HEK293 (cell line): ENCODE measurements around the gene KCTD1.

Experiments
- CTCF ChIA-PET: fragments of 350-600 bp; formaldehyde crosslinking; extraction: SDS; loops from one replicate; lab custom pipeline; 2021; ENCODE audit warnings: antibody characterized with exemption; lab: Yijun Ruan, JAX
- POLR2A ChIA-PET: fragments of 300-600 bp; formaldehyde crosslinking; extraction: SDS; loops from one replicate; lab custom pipeline; 2020; ENCODE audit warnings: antibody characterized with exemption, inconsistent platforms; lab: Yijun Ruan, JAX
- H3K27ac ChIP-seq: fragments of 200-500 bp; sonication (Bioruptor generic); 2 replicates; pipeline ENCODE4 v1.5.1; 2014; ENCODE audit warnings: low read depth, low read length, control low read depth, inconsistent platforms; ENCODE audit errors: extremely low read depth
- H3K36me3 ChIP-seq, 2 experiments: fragments of 200-500 bp in 1 of 2; sonication (Bioruptor generic) in 1 of 2; 1 replicate in 1 of 2; 2 replicates in 1 of 2; pipeline ENCODE4 v1.5.1; 2014 to 2017; ENCODE audit warnings: inconsistent platforms in 2 of 2, low read length in 2 of 2; ENCODE audit not compliant: control insufficient read depth in 2 of 2, insufficient read depth in 1 of 2
- H3K4me1 ChIP-seq: fragments of 200-500 bp; sonication (Bioruptor generic); 2 replicates; pipeline ENCODE4 v1.5.1; 2014; ENCODE audit warnings: mild to moderate bottlenecking, low read length, inconsistent platforms; ENCODE audit not compliant: control insufficient read depth, insufficient read depth
- H3K4me3 ChIP-seq: 2 replicates; pipeline ENCODE4 v1.5.1; 2011; ENCODE audit warnings: low read depth, mild to moderate bottlenecking, control low read depth, low read length, moderate library complexity
- H3K9me3 ChIP-seq: fragments of 200-500 bp; sonication (Bioruptor generic); 2 replicates; pipeline ENCODE4 v1.5.1; 2014; ENCODE audit warnings: low read depth, low read length, inconsistent platforms; ENCODE audit not compliant: control insufficient read depth, insufficient read depth
- EGR2 ChIP-seq: fragments of 450-650 bp; formaldehyde crosslinking; IDR thresholded peaks from 2 replicates; pipeline ENCODE4 v1.5.1; 2016; ENCODE audit warnings: low read depth, missing biosample characterization, missing genetic modification characterization
- OVOL3 ChIP-seq: fragments of 450-650 bp; formaldehyde crosslinking; IDR thresholded peaks from 2 replicates; pipeline ENCODE4 v1.5.1; 2016; ENCODE audit warnings: missing biosample characterization, missing genetic modification characterization
- SALL2 ChIP-seq: fragments of 450-650 bp; formaldehyde crosslinking; IDR thresholded peaks from 2 replicates; pipeline ENCODE4 v1.5.0; 2017; ENCODE audit warnings: missing biosample characterization, mild to moderate bottlenecking, missing genetic modification characterization, borderline replicate concordance
- SCRT1 ChIP-seq: fragments of 450-650 bp; formaldehyde crosslinking; IDR thresholded peaks from 2 replicates; pipeline ENCODE4 v1.5.1; 2016; ENCODE audit warnings: missing biosample characterization, missing genetic modification characterization, borderline replicate concordance
- SETDB1 ChIP-seq: IDR thresholded peaks from one replicate; pipeline ENCODE4 v1.6.1; 2017; ENCODE audit warnings: mild to moderate bottlenecking, low read length, moderate library complexity, mixed read lengths; ENCODE audit not compliant: insufficient read length
- ZBTB6 ChIP-seq: fragments of 450-650 bp; formaldehyde crosslinking; IDR thresholded peaks from 2 replicates; pipeline ENCODE4 v1.5.1; 2017; ENCODE audit warnings: missing biosample characterization, missing genetic modification characterization
- ZFHX2 ChIP-seq: fragments of 450-650 bp; formaldehyde crosslinking; conservative IDR thresholded peaks from 2 replicates; pipeline ENCODE4 v1.5.1; 2016; ENCODE audit warnings: missing biosample characterization, missing genetic modification characterization
- ZNF114 ChIP-seq: fragments of 450-650 bp; formaldehyde crosslinking; IDR thresholded peaks from 2 replicates; pipeline ENCODE4 v1.5.0; 2017; ENCODE audit warnings: missing biosample characterization, missing genetic modification characterization
- ZNF140 ChIP-seq: fragments of 450-650 bp; formaldehyde crosslinking; IDR thresholded peaks from 2 replicates; pipeline ENCODE4 v1.5.1; 2016; ENCODE audit warnings: missing biosample characterization, missing genetic modification characterization
- ZNF169 ChIP-seq: fragments of 450-650 bp; formaldehyde crosslinking; IDR thresholded peaks from 2 replicates; pipeline ENCODE4 v1.5.1; 2016; ENCODE audit warnings: missing biosample characterization, missing genetic modification characterization
- ZNF248 ChIP-seq: fragments of 450-650 bp; formaldehyde crosslinking; IDR thresholded peaks from 2 replicates; pipeline ENCODE4 v1.5.1; 2017; ENCODE audit warnings: missing biosample characterization, missing genetic modification characterization
- ZNF302 ChIP-seq: fragments of 450-650 bp; formaldehyde crosslinking; IDR thresholded peaks from 2 replicates; pipeline ENCODE4 v1.5.1; 2016; ENCODE audit warnings: missing biosample characterization, missing genetic modification characterization, low read depth
- ZNF350 ChIP-seq: fragments of 450-650 bp; formaldehyde crosslinking; IDR thresholded peaks from 2 replicates; pipeline ENCODE4 v1.5.0; 2017; ENCODE audit warnings: missing biosample characterization, mild to moderate bottlenecking, missing genetic modification characterization
- ZNF513 ChIP-seq: fragments of 450-650 bp; IDR thresholded peaks from 2 replicates; pipeline ENCODE4 v1.5.1; 2018; ENCODE audit warnings: missing biosample characterization, missing genetic modification characterization
- ZNF521 ChIP-seq: fragments of 450-650 bp; formaldehyde crosslinking; IDR thresholded peaks from 2 replicates; pipeline ENCODE4 v1.5.1; 2017; ENCODE audit warnings: missing biosample characterization, mild to moderate bottlenecking, missing genetic modification characterization
- ZNF623 ChIP-seq: fragments of 450-650 bp; formaldehyde crosslinking; IDR thresholded peaks from 2 replicates; pipeline ENCODE4 v1.5.1; 2016; ENCODE audit warnings: missing biosample characterization, missing genetic modification characterization
- ZNF624 ChIP-seq: fragments of 450-650 bp; formaldehyde crosslinking; IDR thresholded peaks from 2 replicates; pipeline ENCODE4 v1.5.1; 2017; ENCODE audit warnings: missing biosample characterization, missing genetic modification characterization
- ZNF629 ChIP-seq: fragments of 450-650 bp; formaldehyde crosslinking; IDR thresholded peaks from 2 replicates; pipeline ENCODE4 v1.5.1; 2017; ENCODE audit warnings: missing biosample characterization, missing genetic modification characterization
- ZNF645 ChIP-seq: fragments of 450-650 bp; formaldehyde crosslinking; IDR thresholded peaks from 2 replicates; pipeline ENCODE4; 2016; ENCODE audit warnings: missing biosample characterization, missing genetic modification characterization
- ZNF658 ChIP-seq: fragments of 450-650 bp; formaldehyde crosslinking; IDR thresholded peaks from 2 replicates; pipeline ENCODE4; 2016; ENCODE audit warnings: missing biosample characterization, missing genetic modification characterization
- ZNF660 ChIP-seq: fragments of 450-650 bp; IDR thresholded peaks from 2 replicates; pipeline ENCODE4 v1.5.1; 2018; ENCODE audit warnings: missing biosample characterization, mild to moderate bottlenecking, missing genetic modification characterization

KCTD1 gene

GRCh38 chr18:26593365-26594320, 45.3 kb upstream of the KCTD1 start (continued):
- TF ChIP-seq ZNF114, result no peak
- no peak for TF ChIP-seq ZNF658 (tag by site-specific recombination)
- no peak for TF ChIP-seq OVOL3 (tag by site-specific recombination)
- TF ChIP-seq SETDB1, result no peak
- no peak for TF ChIP-seq ZNF629 (tag by site-specific recombination)
- no peak for TF ChIP-seq ZNF660 (tag by site-specific recombination)
- TF ChIP-seq ZNF350 (tag by site-specific recombination), result no peak
- no peak for TF ChIP-seq SCRT1 (tag by site-specific recombination)
- TF ChIP-seq ZNF624 (tag by site-specific recombination), result no peak
- TF ChIP-seq ZNF248 (tag by site-specific recombination), result no peak
- TF ChIP-seq ZNF169 (tag by site-specific recombination), result no peak
- TF ChIP-seq ZBTB6 (tag by site-specific recombination), result no peak
- peak; percentile 60 for TF ChIP-seq ZFHX2 (tag by site-specific recombination)
- no peak for TF ChIP-seq ZNF645 (tag by site-specific recombination)
- peak; percentile 90 for TF ChIP-seq EGR2 (tag by site-specific recombination)
- TF ChIP-seq ZNF513 (tag by site-specific recombination), result peak; percentile 98
- TF ChIP-seq ZNF521 (tag by site-specific recombination), result no peak
- no peak for TF ChIP-seq ZNF623 (tag by site-specific recombination)
- TF ChIP-seq ZNF302 (tag by site-specific recombination), result no peak
- no peak for TF ChIP-seq ZNF140 (tag by site-specific recombination)

- no peaks in the 10 kb centered on the region for H3K9me3 ChIP-seq
- POLR2A ChIA-PET, result no interaction called here
- no peak overlapping the region for H3K27ac ChIP-seq
- no peaks in the 10 kb centered on the region for H3K36me3 ChIP-seq
- TF ChIP-seq EGR2 (tag by site-specific recombination) (peak; percentile 79), ZFHX2 (tag by site-specific recombination) (peak; percentile 71), SALL2 (tag by site-specific recombination) (no peak)
- H3K4me3 ChIP-seq, result no peak overlapping the region
- CTCF ChIA-PET, result interaction anchor here (0.6 kb wide), 1 partner anchor 205 kb away, joined by 3 read pairs; no protein-coding TSS in a partner anchor
- peaks cover 3% of the 10 kb centered on the region for H3K4me1 ChIP-seq
These were observed 36.4 kb upstream of the KCTD1 start for GRCh38 chr18:26584745-26585144.
